Cardiac fibroblast (primary cell): ENCODE results near the gene C20orf204.

Experiments
- DNase-seq, 2 donors: peaks; one replicate each; pipeline versions ENCODE4 v3.0.0 to v3.0.0-alpha.2; 2010; ENCODE audit warnings: low read depth in 2 of 2
- H3K4me3 ChIP-seq, 2 donors: replicated peaks in 1 of 2; 1 replicate in 1 of 2; 2 replicates in 1 of 2; pipeline ENCODE4 v1.5.1; 2011; ENCODE audit warnings: low read depth in 2 of 2, low read length in 2 of 2, mild to moderate bottlenecking in 2 of 2, moderate library complexity in 1 of 2
- CTCF ChIP-seq: IDR thresholded peaks from one replicate; pipeline ENCODE4 v1.5.1; 2011; ENCODE audit warnings: low read depth, mild to moderate bottlenecking, low read length, inconsistent platforms

The C20orf204 gene

GRCh38 chr20:64052326-64052722 is 16.3 kb downstream of the C20orf204 start:
- TF ChIP-seq CTCF = no peak
- H3K4me3 ChIP-seq = no peak overlapping the region
- DNase-seq = no peak

- no peak overlapping the region for H3K4me3 ChIP-seq
- no peak for DNase-seq
- no peak for TF ChIP-seq CTCF
These were observed 17.2 kb downstream of the C20orf204 start for GRCh38 chr20:64052987-64053840.

- peak overlapping the region in 1 of 2 donors; percentile 4 for H3K4me3 ChIP-seq
- peak; percentile 25 to 94 for DNase-seq
- TF ChIP-seq CTCF = peak; percentile 9
These were observed 18.1 kb downstream of the C20orf204 start for GRCh38 chr20:64053841-64054661.

GRCh38 chr20:64055396-64055892 is 19.5 kb downstream of the C20orf204 start:
- no peak for TF ChIP-seq CTCF
- no peak for DNase-seq
- H3K4me3 ChIP-seq = no peak overlapping the region

- no peak for TF ChIP-seq CTCF
- peak; percentile 58 to 84 for DNase-seq
- no peak overlapping the region for H3K4me3 ChIP-seq
These were observed 20.1 kb downstream of the C20orf204 start for GRCh38 chr20:64055893-64056638.

GRCh38 chr20:64056639-64056888 is 20.6 kb downstream of the C20orf204 start:
- TF ChIP-seq CTCF = no peak
- no peak overlapping the region for H3K4me3 ChIP-seq
- DNase-seq = no peak
